Activated CD4-positive, alpha-beta T cell treated with anti-CD3 and anti-CD28 coated beads, Interleukin-2, amount 10 ng/mL, durations not matched to agents 24 days and 14 days (primary cell): Measurements from ENCODE around the gene TMC2. TPM values are rescaled to one million over a fixed set of nuclear protein-coding genes. Genes with fewer than 3 reads are reported as not detected.

Experiments used
- DNase-seq: peaks from one replicate; pipeline ENCODE4 v3.0.0; 2022
- H3K27ac Mint-ChIP-seq: one replicate; pipeline ENCODE4 v1.8.0; 2022; ENCODE audit warnings: mild to moderate bottlenecking, mixed read lengths
- H3K27me3 Mint-ChIP-seq: one replicate; pipeline ENCODE4 v1.8.0; 2022; ENCODE audit warnings: mixed read lengths
- H3K36me3 Mint-ChIP-seq: one replicate; pipeline ENCODE4 v1.8.0; 2022; ENCODE audit warnings: low read depth, mild to moderate bottlenecking, mixed read lengths
- H3K4me1 Mint-ChIP-seq: one replicate; pipeline ENCODE4 v1.8.0; 2021; ENCODE audit warnings: mixed read lengths
- H3K4me3 Mint-ChIP-seq: one replicate; pipeline ENCODE4 v1.8.0; 2022; ENCODE audit warnings: mild to moderate bottlenecking, moderate library complexity, mixed read lengths
- H3K9me3 Mint-ChIP-seq: one replicate; pipeline ENCODE4 v1.8.0; 2021; ENCODE audit warnings: mixed read lengths
- intact Hi-C: fragments of 100-400 bp; cut with micrococcal nuclease; formaldehyde crosslinking; loops from one replicate; pipeline ENCODE4 v1.15.1; 2023
- total RNA-seq: library from RNA; stranded (reverse); gene quantifications from 2 replicates; pipeline ENCODE4 v1.2.3, GENCODE V29; 2022

Gene TMC2
- total RNA-seq, 1 donor from 2014 or later = not detected

- intact Hi-C loops = loop anchor here (10.0 kb wide), 1 partner anchor 294 kb away; no protein-coding TSS in a partner anchor
- DNase-seq = no peak
- no peaks in the 10 kb centered on the region for H3K9me3 Mint-ChIP-seq
- H3K27ac Mint-ChIP-seq = peak overlapping the region; percentile 71
- peak overlapping the region; percentile 92 for H3K4me3 Mint-ChIP-seq
- H3K4me1 Mint-ChIP-seq = peaks cover 31% of the 10 kb centered on the region
- peaks cover 6% of the 10 kb centered on the region for H3K36me3 Mint-ChIP-seq
- H3K27me3 Mint-ChIP-seq = peaks cover 49% of the 10 kb centered on the region
Observed at GRCh38 chr20:2691127-2691526, 154.8 kb downstream of the TMC2 start.

Other genes with a start within 250 kb of the TMC2 start
- not detected in 2 replicates for gene TGM3, start 240.6 kb upstream of the TMC2 start, total RNA-seq
- gene TGM6, start 155.7 kb upstream of the TMC2 start, total RNA-seq = not detected in 2 replicates
- gene SNRPB, start 65.8 kb upstream of the TMC2 start, total RNA-seq = 567 and 568 TPM in 2 replicates
- gene ZNF343, start 27.7 kb upstream of the TMC2 start, total RNA-seq = 18.9 and 21.4 TPM in 2 replicates
- 884 and 899 TPM in 2 replicates for gene NOP56, start 116.1 kb downstream of the TMC2 start, total RNA-seq
- 121 and 127 TPM in 2 replicates for gene IDH3B, start 127.6 kb downstream of the TMC2 start, total RNA-seq
- 7.3 and 7.6 TPM in 2 replicates for gene EBF4, start 156.2 kb downstream of the TMC2 start, total RNA-seq